Type B pancreatic cell (in vitro differentiated cells): Measurements from ENCODE around the gene TRIO. TPM values are rescaled to one million over a fixed set of nuclear protein-coding genes. Genes with fewer than 3 reads are reported as not detected.

Experiments
- DNase-seq: peaks from one replicate; pipeline ENCODE4 v3.0.0; 2021; ENCODE audit warnings: mixed read lengths; ENCODE audit not compliant: unreplicated experiment; ENCODE audit errors: extremely low spot score
- H3K27ac Mint-ChIP-seq: 2 replicates; pipeline ENCODE4 v1.8.0; 2021; ENCODE audit warnings: mild to moderate bottlenecking, mixed read lengths
- H3K27me3 Mint-ChIP-seq: 2 replicates; pipeline ENCODE4 v1.8.0; 2021; ENCODE audit warnings: mixed read lengths
- H3K36me3 Mint-ChIP-seq: 2 replicates; pipeline ENCODE4 v1.8.0; 2021; ENCODE audit warnings: mixed read lengths
- H3K4me1 Mint-ChIP-seq: one replicate; pipeline ENCODE4 v1.8.0; 2021; ENCODE audit warnings: mixed read lengths; ENCODE audit not compliant: unreplicated experiment
- H3K4me3 Mint-ChIP-seq: 2 replicates; pipeline ENCODE4 v1.8.0; 2021; ENCODE audit warnings: mild to moderate bottlenecking, mixed read lengths
- H3K9me3 Mint-ChIP-seq: 2 replicates; pipeline ENCODE4 v1.8.0; 2021; ENCODE audit warnings: mixed read lengths
- total RNA-seq: library from RNA; stranded (reverse); gene quantifications from 2 replicates; pipeline ENCODE4 v1.2.1, GENCODE V29; 2021; ENCODE audit warnings: low replicate concordance
- TF ChIP-seq, protein P1 (sequence below): fragments of 200-600 bp; sonication (generic); conservative IDR thresholded peaks from 2 replicates; pipeline ENCODE4 v1.5.0; 2021; ENCODE audit warnings: antibody characterized with exemption, mild to moderate bottlenecking

Gene TRIO
- total RNA-seq, 1 donor from 2014 or later, result 145 TPM

DNA sequence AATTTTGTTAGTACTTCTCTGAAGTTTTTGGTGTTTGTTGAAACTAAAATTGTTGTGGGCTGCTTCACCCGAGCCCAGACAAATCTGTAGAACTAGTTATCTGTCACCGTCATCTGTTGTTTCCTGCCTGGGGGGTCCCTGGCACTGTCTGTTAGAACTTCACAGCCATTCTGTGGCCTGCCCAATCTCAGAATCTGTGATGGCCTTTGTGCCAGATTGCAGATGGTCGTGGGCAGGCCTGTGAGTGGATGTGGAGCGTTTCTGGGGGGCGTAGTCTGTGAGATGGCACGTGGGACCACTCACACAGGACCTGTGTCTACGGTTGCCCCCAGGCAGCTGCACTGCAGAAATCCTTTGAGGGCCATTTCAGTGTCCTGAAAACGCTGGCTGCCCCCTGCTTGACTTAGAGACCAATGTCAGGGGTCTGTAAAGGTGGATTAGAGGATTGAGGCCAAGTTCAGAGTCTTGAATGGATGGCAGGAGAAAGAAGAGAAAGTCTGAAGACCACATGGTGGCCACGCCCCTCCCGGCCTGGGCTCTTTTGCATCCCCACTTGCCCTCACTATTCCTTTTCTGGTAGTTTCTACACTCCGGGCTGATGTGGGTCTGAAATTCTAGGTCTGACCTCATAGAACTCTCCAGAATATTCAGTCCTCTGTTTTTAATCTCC lies 38.3 kb downstream of the TRIO start:
- TF ChIP-seq, protein P1, sequence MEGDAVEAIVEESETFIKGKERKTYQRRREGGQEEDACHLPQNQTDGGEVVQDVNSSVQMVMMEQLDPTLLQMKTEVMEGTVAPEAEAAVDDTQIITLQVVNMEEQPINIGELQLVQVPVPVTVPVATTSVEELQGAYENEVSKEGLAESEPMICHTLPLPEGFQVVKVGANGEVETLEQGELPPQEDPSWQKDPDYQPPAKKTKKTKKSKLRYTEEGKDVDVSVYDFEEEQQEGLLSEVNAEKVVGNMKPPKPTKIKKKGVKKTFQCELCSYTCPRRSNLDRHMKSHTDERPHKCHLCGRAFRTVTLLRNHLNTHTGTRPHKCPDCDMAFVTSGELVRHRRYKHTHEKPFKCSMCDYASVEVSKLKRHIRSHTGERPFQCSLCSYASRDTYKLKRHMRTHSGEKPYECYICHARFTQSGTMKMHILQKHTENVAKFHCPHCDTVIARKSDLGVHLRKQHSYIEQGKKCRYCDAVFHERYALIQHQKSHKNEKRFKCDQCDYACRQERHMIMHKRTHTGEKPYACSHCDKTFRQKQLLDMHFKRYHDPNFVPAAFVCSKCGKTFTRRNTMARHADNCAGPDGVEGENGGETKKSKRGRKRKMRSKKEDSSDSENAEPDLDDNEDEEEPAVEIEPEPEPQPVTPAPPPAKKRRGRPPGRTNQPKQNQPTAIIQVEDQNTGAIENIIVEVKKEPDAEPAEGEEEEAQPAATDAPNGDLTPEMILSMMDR, result no peak
- Mint-ChIP-seq H3K27ac (no peak overlapping the region), H3K4me1 (peaks cover 57% of the 10 kb centered on the region), H3K9me3 (no peaks in the 10 kb centered on the region), H3K27me3 (no peaks in the 10 kb centered on the region), H3K4me3 (no peak overlapping the region), H3K36me3 (no peaks in the 10 kb centered on the region)
- no peak for DNase-seq

DNA sequence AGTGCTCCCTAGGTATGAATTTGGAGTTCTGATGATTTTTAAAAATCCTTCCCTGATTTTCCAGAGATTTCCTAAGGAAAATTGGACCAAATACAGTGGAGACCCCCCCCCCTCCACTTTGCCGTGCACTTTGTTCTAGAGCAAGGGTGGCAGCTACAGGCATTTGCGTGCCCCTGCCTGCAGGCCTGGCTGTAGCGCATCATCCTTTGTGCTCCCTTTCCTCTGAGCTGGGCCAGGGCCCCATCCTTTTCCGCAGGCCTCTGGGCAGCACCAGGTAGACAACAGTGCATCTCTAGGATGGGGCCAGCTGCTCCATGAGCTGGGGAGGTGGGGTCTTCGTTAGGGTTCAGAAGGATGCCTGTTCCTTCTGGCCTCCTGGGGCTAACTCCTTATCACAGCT lies 39.6 kb downstream of the TRIO start:
- Mint-ChIP-seq H3K36me3 (no peaks in the 10 kb centered on the region), H3K9me3 (no peaks in the 10 kb centered on the region), H3K4me1 (peaks cover 60% of the 10 kb centered on the region), H3K27me3 (no peaks in the 10 kb centered on the region), H3K4me3 (no peak overlapping the region), H3K27ac (no peak overlapping the region)
- TF ChIP-seq, protein P1, result no peak
- DNase-seq, result no peak

DNA sequence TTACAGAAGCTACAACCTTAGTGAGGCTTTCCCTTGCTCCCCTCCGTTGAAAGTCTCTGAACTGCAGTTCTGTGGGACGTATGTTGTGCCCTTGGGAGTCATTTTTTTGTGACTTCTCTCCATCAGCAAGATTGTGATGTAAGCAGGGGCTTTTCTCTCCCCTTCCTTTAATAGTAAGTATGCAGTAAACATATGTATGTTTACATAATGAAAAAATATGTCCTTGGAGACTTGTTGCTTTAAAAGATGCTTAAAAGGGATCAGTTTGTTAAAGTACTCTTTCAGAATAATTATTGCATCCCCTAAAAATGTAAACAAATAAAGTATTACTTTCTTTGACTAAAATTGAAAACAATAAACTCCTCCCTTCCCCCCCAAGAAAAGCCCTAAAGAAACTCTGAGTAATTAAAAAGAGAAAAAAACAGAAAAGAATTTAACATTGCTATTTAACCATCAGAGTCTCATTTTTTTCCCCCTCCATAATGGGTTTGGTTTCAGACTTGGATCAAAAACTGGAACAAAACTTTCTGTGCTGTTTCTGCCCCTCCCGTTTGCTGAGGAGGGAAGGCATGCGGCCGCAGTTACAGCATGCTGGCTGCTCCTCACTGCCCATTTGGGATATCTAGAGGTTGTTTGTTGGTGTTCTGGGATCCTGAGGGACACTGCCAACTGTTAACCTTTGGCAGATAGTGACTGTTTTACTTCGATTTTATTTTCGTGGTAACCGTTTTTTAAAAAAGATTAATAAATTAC lies 40.2 kb downstream of the TRIO start:
- H3K27ac Mint-ChIP-seq, result no peak overlapping the region
- no peak overlapping the region for H3K4me3 Mint-ChIP-seq
- H3K36me3 Mint-ChIP-seq, result no peaks in the 10 kb centered on the region

DNA sequence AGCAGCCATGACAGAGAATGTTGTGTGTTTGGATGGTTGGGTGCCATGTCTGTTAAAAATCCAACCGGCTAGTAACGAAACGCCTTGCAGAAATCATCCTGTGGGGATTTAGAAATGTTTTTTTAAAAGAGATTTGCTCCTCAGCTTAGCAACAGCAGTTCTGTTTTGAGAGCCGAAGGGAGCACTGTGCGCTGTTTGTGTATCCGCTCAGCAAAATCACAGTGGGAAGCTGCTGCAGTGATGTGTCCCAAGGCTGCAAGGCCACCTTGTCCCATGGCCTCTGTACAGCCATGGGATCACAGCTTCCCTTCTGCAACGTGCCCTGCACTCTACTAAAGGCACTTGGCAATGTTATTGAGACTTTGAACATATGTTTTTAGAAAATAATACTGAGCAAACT lies 40.9 kb downstream of the TRIO start:
- TF ChIP-seq, protein P1, result no peak
- no peak for DNase-seq
- peaks cover 52% of the 10 kb centered on the region for H3K4me1 Mint-ChIP-seq
- H3K9me3 Mint-ChIP-seq, result no peaks in the 10 kb centered on the region
- H3K36me3 Mint-ChIP-seq, result no peaks in the 10 kb centered on the region
- no peaks in the 10 kb centered on the region for H3K27me3 Mint-ChIP-seq
- H3K4me3 Mint-ChIP-seq, result no peak overlapping the region
- H3K27ac Mint-ChIP-seq, result no peak overlapping the region

More for the DNA sequence above, 40.2 kb downstream of the TRIO start:
- TF ChIP-seq, protein P1, result no peak
- no peak for DNase-seq
- Mint-ChIP-seq H3K27me3 (no peaks in the 10 kb centered on the region), H3K4me1 (peaks cover 55% of the 10 kb centered on the region), H3K9me3 (no peaks in the 10 kb centered on the region)

DNA sequence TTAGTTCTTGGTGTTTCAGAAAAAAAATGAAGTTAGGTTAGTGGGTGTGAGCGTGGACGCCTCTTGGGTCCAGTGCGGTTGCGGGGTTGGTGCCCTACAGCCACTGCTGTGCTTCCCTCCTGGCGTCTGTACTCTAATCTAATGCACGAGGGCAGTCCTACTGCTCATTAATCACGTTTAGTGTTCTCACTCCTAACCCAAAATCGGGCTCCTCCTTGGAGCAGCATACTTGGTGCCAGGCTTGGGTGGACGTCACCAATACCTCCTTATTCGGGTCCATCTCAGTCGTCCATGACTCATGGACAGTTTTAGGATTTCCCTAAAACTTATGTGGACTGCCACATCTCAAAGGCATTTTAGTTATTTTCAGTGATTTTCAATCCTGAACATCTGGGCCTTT lies 41.6 kb downstream of the TRIO start:
- Mint-ChIP-seq H3K27ac (no peak overlapping the region), H3K4me3 (no peak overlapping the region), H3K27me3 (no peaks in the 10 kb centered on the region), H3K4me1 (peaks cover 52% of the 10 kb centered on the region), H3K9me3 (no peaks in the 10 kb centered on the region), H3K36me3 (no peaks in the 10 kb centered on the region)
- DNase-seq, result no peak
- TF ChIP-seq, protein P1, result no peak
